Hepatocyte (in vitro differentiated cells): ENCODE data around the gene TMEFF2. TPM values are rescaled to one million over a fixed set of nuclear protein-coding genes. Genes with fewer than 3 reads are reported as not detected.

Experiments used
- DNase-seq: peaks from one replicate; pipeline ENCODE4 v3.0.0-alpha.2; 2016; ENCODE audit warnings: low spot score
- H2AFZ ChIP-seq: fragments of 200-600 bp; sonication (generic); 2 replicates; pipeline ENCODE4 v1.6.0; 2016; ENCODE audit warnings: antibody characterized with exemption, mild to moderate bottlenecking
- H3K27ac ChIP-seq: fragments of 200-600 bp; sonication (generic); 2 replicates; pipeline ENCODE4 v1.5.1; 2016; ENCODE audit warnings: mild to moderate bottlenecking
- H3K27me3 ChIP-seq: fragments of 200-600 bp; sonication (generic); 2 replicates; pipeline ENCODE4 v1.6.1; 2016
- H3K36me3 ChIP-seq: fragments of 200-600 bp; sonication (generic); replicated peaks from 2 replicates; pipeline ENCODE4 v1.5.1; 2016; ENCODE audit warnings: low read depth; ENCODE audit not compliant: insufficient read depth
- H3K4me1 ChIP-seq: fragments of 200-600 bp; sonication (generic); 2 replicates; pipeline ENCODE4 v1.5.1; 2016; ENCODE audit warnings: mild to moderate bottlenecking, moderate library complexity; ENCODE audit not compliant: insufficient read depth
- H3K4me2 ChIP-seq: fragments of 200-600 bp; sonication (generic); 2 replicates; pipeline ENCODE4 v1.6.0; 2016
- H3K4me3 ChIP-seq: fragments of 200-600 bp; sonication (generic); 2 replicates; pipeline ENCODE4 v1.5.1; 2016; ENCODE audit warnings: mild to moderate bottlenecking
- H3K79me2 ChIP-seq: fragments of 200-600 bp; sonication (generic); 2 replicates; pipeline ENCODE4 v1.6.0; 2017; ENCODE audit warnings: mild to moderate bottlenecking
- H3K9me2 ChIP-seq: fragments of 200-600 bp; sonication (generic); replicated peaks from 2 replicates; pipeline ENCODE4 v1.6.0; 2017; ENCODE audit warnings: mild to moderate bottlenecking; ENCODE audit not compliant: insufficient read depth
- H3K9me3 ChIP-seq: fragments of 200-600 bp; sonication (generic); 2 replicates; pipeline ENCODE4 v1.5.1; 2016; ENCODE audit warnings: low read depth, mild to moderate bottlenecking
- H4K20me1 ChIP-seq: fragments of 200-600 bp; sonication (generic); 2 replicates; pipeline ENCODE4 v1.6.0; 2016; ENCODE audit warnings: mild to moderate bottlenecking; ENCODE audit not compliant: insufficient read depth, poor library complexity, severe bottlenecking
- CTCF ChIP-seq: fragments of 200-600 bp; sonication (generic); IDR thresholded peaks from 2 replicates; pipeline ENCODE4 v1.5.1; 2016; ENCODE audit warnings: antibody characterized with exemption, mild to moderate bottlenecking; ENCODE audit not compliant: poor library complexity
- EZH2 ChIP-seq: fragments of 200-600 bp; sonication (generic); IDR thresholded peaks from 2 replicates; pipeline ENCODE4 v1.6.1; 2016; ENCODE audit warnings: antibody characterized with exemption, mild to moderate bottlenecking, borderline replicate concordance
- EZH2phosphoT487 ChIP-seq: fragments of 200-600 bp; sonication (generic); IDR thresholded peaks from one replicate; pipeline ENCODE4 v1.6.1; 2018; ENCODE audit warnings: antibody characterized with exemption, mild to moderate bottlenecking, low read depth, moderate library complexity; ENCODE audit not compliant: unreplicated experiment, severe bottlenecking
- WGBS: methylation state at CpG from one replicate; pipeline ENCODE4 v1.1.6; 2016; ENCODE audit warnings: low lambda C conversion rate; ENCODE audit errors: missing lambda C conversion rate; 5-methylcytosine and 5-hydroxymethylcytosine counted together
- polyA plus RNA-seq: library from polyadenylated mRNA; unstranded; fragments of >200 nt; fragmentation: Nextera tagmentation; extraction: Ambion mirVana; gene quantifications from 2 replicates; pipeline ENCODE4 v1.2.1, GENCODE V29; 2016
- total RNA-seq: library from RNA; depleted of rRNA; stranded (reverse); fragments of >200 nt; gene quantifications from 2 replicates; pipeline ENCODE4 v1.2.3, GENCODE V29; 2014

TMEFF2 gene
- total RNA-seq = 0.43 and 0.68 TPM in 2 replicates
- 0.68 and 1.8 TPM in 2 replicates for polyA plus RNA-seq

DNA sequence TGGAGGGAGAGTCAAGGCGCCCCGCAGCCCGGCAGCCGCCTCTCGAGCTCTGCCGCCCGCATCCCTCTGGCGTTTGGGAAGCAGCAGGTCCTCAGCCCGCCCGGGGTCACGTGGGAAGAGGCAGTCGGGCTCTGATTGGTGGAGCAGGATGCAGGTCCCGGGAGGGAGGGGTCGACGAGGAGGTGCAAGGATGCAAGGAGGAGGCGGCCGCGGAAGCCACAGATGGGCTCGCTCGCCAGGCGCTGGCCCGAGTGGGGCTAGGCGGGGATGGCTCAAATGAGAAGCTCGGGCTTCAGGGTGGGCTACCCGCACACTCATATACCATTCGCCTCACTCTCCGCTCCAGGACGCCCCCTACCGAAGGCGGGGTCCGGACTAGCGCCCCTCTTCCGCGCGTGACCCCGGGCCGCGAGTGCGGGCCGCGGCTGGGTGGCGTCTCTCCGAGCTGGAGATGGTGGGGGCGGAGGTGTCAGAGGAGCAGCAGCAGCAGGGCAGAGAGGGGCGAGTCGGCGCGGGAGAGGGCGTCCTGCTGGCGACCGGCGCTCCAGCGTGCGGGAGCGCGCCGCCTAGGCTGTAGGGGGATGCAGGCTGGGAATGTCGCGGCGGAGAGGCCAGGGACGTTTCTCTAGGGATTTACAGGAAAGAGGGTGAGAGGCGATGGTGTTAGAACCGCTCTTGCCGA lies at the start of gene TMEFF2:
TMEFF2 (minus strand) TSS at position 68 of the 682 bp plus-strand sequence. CDS start 409 bp downstream, outside the sequence.
- Histone ChIP-seq H2AFZ (peak within 1 kb of the TSS; percentile 58), H3K27ac (no peak within 1 kb of the TSS), H3K79me2 (no peaks in the 10 kb centered on the region), H3K9me3 (no peaks in the 10 kb centered on the region), H3K9me2 (no peaks in the 10 kb centered on the region), H3K4me1 (peaks cover 15% of the 10 kb centered on the region), H4K20me1 (no peaks in the 10 kb centered on the region), H3K36me3 (no peaks in the 10 kb centered on the region), H3K27me3 (peaks cover 90% of the 10 kb centered on the region), H3K4me2 (peak within 1 kb of the TSS; percentile 98), H3K4me3 (peak within 1 kb of the TSS; percentile 53)
- 1% methylated on average over 58 of the region's 64 CpGs for WGBS
- no peak for TF ChIP-seq EZH2phosphoT487
- peak; percentile 36 for TF ChIP-seq CTCF
- DNase-seq = peak; percentile 76

DNA sequence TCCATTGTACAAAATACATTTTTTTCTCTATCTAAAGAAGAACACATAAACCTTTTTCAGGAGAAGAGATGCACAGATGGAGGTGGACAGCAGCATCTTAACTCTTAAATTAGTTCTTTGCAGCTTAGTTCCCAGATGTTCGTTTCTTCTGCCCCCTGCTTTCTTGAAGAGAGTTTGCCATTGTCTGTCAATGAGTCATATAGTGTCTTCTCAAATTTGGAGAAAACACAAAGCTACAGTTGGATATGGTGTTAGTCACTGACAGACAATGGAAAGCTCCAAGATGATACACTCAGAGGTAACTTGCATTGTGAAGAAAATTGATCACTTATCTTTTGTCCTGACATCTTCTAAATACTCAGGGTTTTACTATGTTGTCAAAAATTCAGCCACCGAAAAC lies 48.8 kb upstream of the TMEFF2 start:
- Histone ChIP-seq H3K4me1 (no peaks in the 10 kb centered on the region), H3K4me3 (no peak overlapping the region), H3K9me2 (no peaks in the 10 kb centered on the region), H3K79me2 (no peaks in the 10 kb centered on the region), H3K36me3 (no peaks in the 10 kb centered on the region), H3K9me3 (no peaks in the 10 kb centered on the region), H4K20me1 (no peaks in the 10 kb centered on the region), H3K27ac (no peak overlapping the region), H3K27me3 (no peaks in the 10 kb centered on the region), H2AFZ (no peak overlapping the region), H3K4me2 (no peak overlapping the region)
- no peak for DNase-seq
- TF ChIP-seq EZH2phosphoT487 = no peak
- no peak for TF ChIP-seq CTCF
- no peak for TF ChIP-seq EZH2
- 74% methylated on average over 2 of the region's 2 CpGs for WGBS

GRCh38 chr2:192236136-192236535 lies 41.4 kb upstream of the TMEFF2 start:
- no peaks in the 10 kb centered on the region for H4K20me1 ChIP-seq
- no peak overlapping the region for H3K4me2 ChIP-seq
- H2AFZ ChIP-seq = no peak overlapping the region
- no peaks in the 10 kb centered on the region for H3K79me2 ChIP-seq
- TF ChIP-seq EZH2phosphoT487 (no peak), CTCF (no peak), EZH2 (no peak)
- H3K4me3 ChIP-seq = no peak overlapping the region
- H3K36me3 ChIP-seq = no peaks in the 10 kb centered on the region
- H3K27me3 ChIP-seq = no peaks in the 10 kb centered on the region
- H3K9me2 ChIP-seq = no peaks in the 10 kb centered on the region
- H3K27ac ChIP-seq = no peak overlapping the region
- WGBS = 70% methylated on average over 4 of the region's 4 CpGs
- no peaks in the 10 kb centered on the region for H3K9me3 ChIP-seq
- H3K4me1 ChIP-seq = no peaks in the 10 kb centered on the region
- DNase-seq = no peak
